ENCODE data around the gene HEPACAM2. TPM values are rescaled to one million over a fixed set of nuclear protein-coding genes. Genes with fewer than 3 reads are reported as not detected.

The HEPACAM2 gene
- polyA plus RNA-seq, 1 of the 3 experiments (the other 2 are of a cell fraction), result not detected

GRCh38 chr7:93165447-93165846, 60.8 kb downstream of the HEPACAM2 start:
- no peaks in the 10 kb centered on the region for H4K20me1 ChIP-seq (ENCODE audit: insufficient read depth)
- no peaks in the 10 kb centered on the region; a peak in 1 of 4 replicates for H3K4me1 ChIP-seq (ENCODE audit: control insufficient read depth in 1 of 2, insufficient read depth in 2 of 2, low read depth in 1 of 2, low read length in 1 of 2)
- H3K36me3 ChIP-seq (replicated peaks in 1 of 2; ENCODE audit: control insufficient read depth in 1 of 2, insufficient read depth in 2 of 2, low read length in 1 of 2), result peaks cover 0 to 3% of the 10 kb centered on the region in 2 experiments
- CTCF ChIA-PET, result no interaction called here
- H3K4me2 ChIP-seq, result no peak overlapping the region
- TF ChIP-seq RXRA (IDR thresholded peaks at IDR 0.05; ENCODE audit: borderline replicate concordance, low read depth) (no peak), REST (IDR thresholded peaks at IDR 0.05; ENCODE audit: low read depth, low read length) (no peak), TCF12 (IDR thresholded peaks at IDR 0.05) (no peak), GABPA (IDR thresholded peaks at IDR 0.05; ENCODE audit: low read depth) (no peak)
- no peak overlapping the region for H3K9ac ChIP-seq
- H3K79me2 ChIP-seq (ENCODE audit: insufficient read depth), result no peaks in the 10 kb centered on the region
- H3K27ac ChIP-seq (ENCODE audit: low read depth in 2 of 2, low read length in 1 of 2), result no peak overlapping the region
- no peaks in the 10 kb centered on the region for H3F3A ChIP-seq (replicated peaks; ENCODE audit: insufficient read depth)
- peak overlapping the region in 1 of 2 experiments; percentile 19; a peak in 1 of 4 replicates for H3K4me3 ChIP-seq (ENCODE audit: low read depth in 2 of 2, low read length in 1 of 2)
- POLR2A ChIA-PET, result no interaction called here
- peaks cover 2% of the 10 kb centered on the region; the same call in 1 of the 2 replicates for H3K9me2 ChIP-seq
- H3K27me3 ChIP-seq (ENCODE audit: insufficient read depth), result no peaks in the 10 kb centered on the region
- H3K9me3 ChIP-seq, result 0 out of 2 replicates have a peak, but pooled peaks cover 3% of the 10 kb centered on the region
- WGBS (ENCODE audit: low lambda C conversion rate), result 24% methylated on average over 1 of the region's 1 CpG
- DNase-seq, result no peak
- peak overlapping the region; percentile 60; the same call in 1 of the 2 replicates for H2AFZ ChIP-seq (ENCODE audit: low read depth)

GRCh38 chr7:93164766-93165165, 61.5 kb downstream of the HEPACAM2 start:
- WGBS (ENCODE audit: low lambda C conversion rate), result 55% methylated on average over 2 of the region's 2 CpGs
- Histone ChIP-seq H3K4me1 (ENCODE audit: control insufficient read depth in 1 of 2, insufficient read depth in 2 of 2, low read depth in 1 of 2, low read length in 1 of 2) (no peaks in the 10 kb centered on the region; a peak in 1 of 4 replicates), H3K4me2 (no peak overlapping the region), H3K27me3 (ENCODE audit: insufficient read depth) (no peaks in the 10 kb centered on the region), H2AFZ (ENCODE audit: low read depth) (no peak overlapping the region), H3K36me3 (replicated peaks in 1 of 2; ENCODE audit: control insufficient read depth in 1 of 2, insufficient read depth in 2 of 2, low read length in 1 of 2) (peaks cover 0 to 3% of the 10 kb centered on the region in 2 experiments), H3K9me3 (0 out of 2 replicates have a peak, but pooled peaks cover 3% of the 10 kb centered on the region), H3K9me2 (peaks cover 2% of the 10 kb centered on the region; the same call in 1 of the 2 replicates), H3K27ac (ENCODE audit: low read depth in 2 of 2, low read length in 1 of 2) (no peak overlapping the region), H3K9ac (no peak overlapping the region), H3F3A (replicated peaks; ENCODE audit: insufficient read depth) (no peaks in the 10 kb centered on the region), H3K79me2 (ENCODE audit: insufficient read depth) (no peaks in the 10 kb centered on the region), H3K4me3 (ENCODE audit: low read depth in 2 of 2, low read length in 1 of 2) (no peak overlapping the region), H4K20me1 (ENCODE audit: insufficient read depth) (no peaks in the 10 kb centered on the region)
- TF ChIP-seq TEAD4 (IDR thresholded peaks at IDR 0.05; ENCODE audit: borderline replicate concordance, insufficient read depth) (no peak), YY1 (IDR thresholded peaks at IDR 0.05; ENCODE audit: low read depth) (no peak), TCF12 (IDR thresholded peaks at IDR 0.05) (no peak), USF2 (IDR thresholded peaks at IDR 0.05; ENCODE audit: borderline replicate concordance, low read depth, low read length) (no peak), SMC3 (IDR thresholded peaks at IDR 0.05; ENCODE audit: low read depth, low read length) (no peak), MEF2A (IDR thresholded peaks at IDR 0.05; ENCODE audit: borderline replicate concordance, low read depth) (no peak)
- CTCF ChIA-PET, result no interaction called here
- no peak for DNase-seq
- POLR2A ChIA-PET, result no interaction called here

Data from SK-N-SH (cell line).